ENCODE data around the gene FFAR3. TPM values are rescaled to one million over a fixed set of nuclear protein-coding genes. Genes with fewer than 3 reads are reported as not detected.
A peak's percentile ranks its signal among the peaks of the same experiment; 100 is the strongest.
"Not testable (repeated sequence)": the region's sequence is repeated elsewhere in the genome, so short reads cannot be mapped to it uniquely, and the experiment has no call there.

Gene FFAR3
- total RNA-seq, 1 donor from 2014 or later = not detected

DNA sequence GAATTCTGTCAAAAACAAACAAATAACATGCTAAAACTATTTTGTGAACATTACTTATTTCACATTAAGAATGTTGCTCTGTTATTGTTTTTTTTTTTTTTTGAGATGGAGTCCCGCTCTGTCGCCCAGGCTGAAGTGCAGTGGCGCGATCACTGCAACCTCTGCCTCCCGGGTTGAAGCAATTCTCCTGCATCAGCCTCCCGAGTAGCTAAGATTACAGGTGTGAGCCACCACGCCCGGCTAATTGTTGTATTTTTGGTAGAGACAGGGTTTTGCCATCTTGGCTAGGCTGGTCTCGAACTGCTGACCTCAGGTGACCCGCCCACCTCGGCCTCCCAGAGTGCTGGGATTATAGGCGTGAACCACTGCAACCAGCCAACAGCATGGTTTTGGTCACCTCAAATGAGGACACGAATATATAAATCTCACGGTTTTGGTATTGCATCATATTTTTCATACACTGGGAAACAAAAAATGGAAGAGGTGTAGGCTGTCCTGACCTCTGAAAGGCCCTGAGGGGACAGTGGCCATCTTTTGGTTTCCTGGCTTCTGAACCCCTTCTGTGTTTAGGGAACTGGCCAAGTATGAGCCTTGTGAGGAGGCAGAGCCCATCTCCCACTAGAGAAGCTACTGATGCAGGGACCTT is 38.1 kb downstream of the FFAR3 start:
- FAIRE-seq = no peak
- DNase-seq (ENCODE audit: low spot score in 2 of 2) = no peak

GRCh38 chr19:35397064-35397463 is 38.8 kb downstream of the FFAR3 start:
- FAIRE-seq (no peak), DNase-seq (ENCODE audit: low spot score in 2 of 2) (no peak)

DNA sequence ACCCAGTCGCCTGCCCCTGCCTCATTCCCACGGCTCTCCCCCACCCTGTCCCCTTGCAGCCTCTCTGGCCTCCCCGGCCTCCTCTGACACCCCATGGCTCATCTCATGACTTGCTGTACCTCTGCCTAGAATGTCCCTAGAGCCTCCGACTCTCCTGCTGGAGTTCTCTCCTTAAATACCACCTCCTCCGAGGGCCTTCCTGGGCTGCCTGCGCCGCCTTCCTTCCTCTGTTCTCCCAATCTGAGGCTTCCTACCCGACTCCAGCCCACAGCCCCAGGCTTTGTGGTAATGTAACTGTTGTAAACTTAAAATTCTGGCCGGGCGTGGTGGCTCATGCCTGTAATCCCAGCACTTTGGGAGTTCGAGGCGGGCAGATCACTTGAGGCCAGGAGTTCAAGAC is 40.3 kb downstream of the FFAR3 start:
- DNase-seq (ENCODE audit: low spot score in 2 of 2) (no peak), FAIRE-seq (no peak)

GRCh38 chr19:35399231-35399630 is 41.0 kb downstream of the FFAR3 start:
- FAIRE-seq (no peak), DNase-seq (ENCODE audit: low spot score in 2 of 2) (no peak)

DNA sequence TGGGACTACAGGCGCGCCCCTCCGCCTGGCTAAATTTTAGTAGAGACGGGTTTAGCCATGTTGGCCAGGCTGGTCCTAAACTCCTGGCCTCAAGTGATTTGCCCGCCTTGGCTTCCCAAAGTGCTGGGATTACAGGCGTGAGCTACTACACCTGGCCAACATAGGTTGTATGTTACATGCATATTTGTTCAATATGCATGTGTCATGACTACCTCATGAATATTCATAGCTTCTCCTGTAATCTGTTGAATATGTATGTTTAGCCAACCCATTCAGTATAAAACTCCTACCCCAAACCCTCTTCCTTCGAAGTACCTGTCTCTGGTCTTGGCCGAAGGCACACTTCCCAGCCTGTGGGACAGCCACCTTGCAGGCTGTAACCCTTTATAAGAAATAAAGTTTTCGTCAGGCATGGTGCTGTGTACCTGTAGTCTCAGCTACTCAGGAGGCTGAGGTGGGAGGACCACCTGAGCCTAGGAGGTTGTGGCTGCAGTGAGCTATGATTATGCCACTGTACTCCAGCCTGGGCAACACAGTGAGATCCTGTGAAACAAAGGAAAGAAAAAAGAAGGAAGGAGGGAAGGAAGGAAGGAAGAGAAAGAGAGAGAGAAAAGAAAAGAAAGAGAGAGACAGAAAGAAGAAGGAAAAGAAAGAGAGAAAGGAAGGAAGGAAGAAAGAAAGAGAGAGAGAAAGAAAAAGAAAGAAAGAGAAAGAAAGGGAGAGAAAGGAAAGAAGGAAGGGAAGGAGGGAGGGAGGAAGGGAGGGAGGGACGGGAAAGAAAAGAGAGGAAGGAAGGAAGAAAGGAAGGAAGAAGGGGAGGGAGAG is 41.9 kb downstream of the FFAR3 start:
- no peak for DNase-seq (ENCODE audit: low spot score in 2 of 2)
- FAIRE-seq = no peak

DNA sequence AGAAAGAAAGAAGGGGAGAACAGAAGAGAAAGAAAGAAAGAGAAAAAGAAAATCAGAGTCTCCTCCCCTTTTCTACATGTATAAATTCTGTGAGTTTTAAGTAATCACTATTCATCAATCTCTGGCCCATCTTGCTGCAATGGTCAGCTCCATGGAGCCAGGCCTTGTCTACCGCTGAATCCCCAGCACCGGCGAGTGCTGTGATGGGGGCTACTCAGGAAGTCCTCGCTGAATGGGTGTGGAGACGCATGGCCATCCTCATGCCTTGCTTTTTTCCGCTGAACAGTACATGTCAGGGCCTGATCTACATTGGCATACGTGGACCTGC is 42.5 kb downstream of the FFAR3 start:
- DNase-seq (ENCODE audit: low spot score in 2 of 2) = no peak
- no peak for FAIRE-seq

DNA sequence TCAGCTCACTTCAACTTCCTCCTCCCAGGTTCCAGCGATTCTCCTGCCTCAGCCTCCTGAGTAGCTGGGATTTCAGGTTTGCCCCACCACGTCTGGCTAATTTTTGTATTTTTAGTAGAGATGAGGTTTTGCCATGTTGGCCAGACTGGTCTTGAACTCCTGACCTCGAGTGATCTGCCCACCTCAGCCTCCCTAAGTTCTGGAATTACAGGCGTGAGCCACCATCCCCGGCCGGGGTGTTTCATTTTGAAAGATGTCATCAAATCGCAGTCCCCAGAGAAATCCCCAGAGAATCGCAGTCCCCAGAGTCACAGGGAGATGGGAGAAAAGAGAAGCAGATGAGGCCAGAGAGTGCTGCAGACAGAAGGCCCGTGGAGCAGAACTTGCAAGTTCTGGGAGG is 43.2 kb downstream of the FFAR3 start:
- not testable (repeated sequence) for FAIRE-seq; DNase-seq (ENCODE audit: low spot score in 2 of 2)

DNA sequence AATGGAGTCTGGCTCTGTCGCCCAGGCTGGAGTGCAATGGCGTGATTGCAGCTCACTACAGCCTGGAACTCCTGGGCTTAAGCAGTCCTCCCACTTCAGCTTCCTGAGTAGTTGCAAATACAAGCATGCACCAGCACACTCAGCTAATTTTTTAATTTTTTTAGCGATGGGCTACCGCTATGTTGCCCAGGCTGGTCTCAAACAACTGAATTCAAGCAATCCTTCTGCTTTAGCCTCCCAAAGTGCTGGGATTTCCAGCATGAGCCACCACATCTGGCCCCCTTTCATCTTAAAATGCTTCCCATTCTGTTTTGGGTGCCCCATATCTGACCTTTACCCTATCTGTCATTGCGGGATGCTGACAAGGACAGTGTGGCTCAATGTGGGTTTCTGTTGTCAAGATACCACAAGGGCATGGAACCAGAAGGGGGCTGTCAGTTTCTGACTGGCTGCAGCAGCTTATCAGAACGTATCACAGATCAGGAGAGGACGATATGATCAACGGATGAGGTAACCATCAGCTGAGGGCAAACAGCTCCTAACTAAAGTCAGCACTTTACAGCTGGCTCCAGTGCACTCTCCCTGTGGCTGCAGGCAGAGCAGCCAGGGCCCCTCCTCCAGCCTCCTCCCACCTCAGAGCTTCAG is 45.0 kb downstream of the FFAR3 start:
- FAIRE-seq (no peak), DNase-seq (ENCODE audit: low spot score in 2 of 2) (no peak)

DNA sequence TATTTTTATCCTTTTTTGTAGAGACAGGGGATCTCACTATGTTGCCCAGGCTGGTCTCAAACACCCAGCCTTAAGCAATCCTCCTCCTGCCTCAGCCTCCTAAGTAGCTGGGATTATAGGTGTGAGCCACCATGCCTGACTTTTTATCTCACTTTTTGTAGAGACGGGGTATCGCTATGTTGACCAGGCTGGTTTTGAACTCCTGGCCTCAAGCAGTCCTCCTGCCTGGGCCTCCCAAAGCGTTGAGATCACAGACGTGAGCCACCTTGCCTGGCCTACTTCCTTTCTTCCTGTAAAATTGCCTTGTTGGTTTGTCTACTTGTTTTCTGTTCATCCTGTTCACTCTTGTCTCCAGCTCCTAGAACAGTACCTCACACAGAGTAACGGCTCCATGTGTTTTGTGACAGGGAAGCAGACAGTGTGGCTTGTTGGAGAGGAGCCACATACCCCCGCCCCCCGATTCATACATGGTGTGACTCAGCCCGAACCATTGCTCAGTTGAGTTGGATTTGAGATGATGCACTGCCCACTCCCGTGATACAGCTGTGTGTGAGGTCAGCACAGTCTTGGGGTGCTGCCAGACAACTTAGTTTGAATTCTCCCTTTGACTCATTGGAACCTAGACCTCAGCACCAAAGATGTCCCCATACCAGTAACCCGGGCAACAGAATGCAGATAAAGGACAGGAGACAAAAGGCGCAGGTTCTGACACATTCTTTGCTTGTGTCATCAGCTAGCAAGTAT is 46.8 kb downstream of the FFAR3 start:
- DNase-seq (ENCODE audit: low spot score in 2 of 2) (peak in 1 of 2 donors; percentile 25), FAIRE-seq (no peak)

GRCh38 chr19:35407619-35408018 is 49.4 kb downstream of the FFAR3 start:
- no peak for DNase-seq (ENCODE audit: low spot score in 2 of 2)
- no peak for FAIRE-seq

GRCh38 chr19:35408284-35409171 is 50.3 kb downstream of the FFAR3 start:
- FAIRE-seq = no peak
- no peak for DNase-seq (ENCODE audit: low spot score in 2 of 2)

DNA sequence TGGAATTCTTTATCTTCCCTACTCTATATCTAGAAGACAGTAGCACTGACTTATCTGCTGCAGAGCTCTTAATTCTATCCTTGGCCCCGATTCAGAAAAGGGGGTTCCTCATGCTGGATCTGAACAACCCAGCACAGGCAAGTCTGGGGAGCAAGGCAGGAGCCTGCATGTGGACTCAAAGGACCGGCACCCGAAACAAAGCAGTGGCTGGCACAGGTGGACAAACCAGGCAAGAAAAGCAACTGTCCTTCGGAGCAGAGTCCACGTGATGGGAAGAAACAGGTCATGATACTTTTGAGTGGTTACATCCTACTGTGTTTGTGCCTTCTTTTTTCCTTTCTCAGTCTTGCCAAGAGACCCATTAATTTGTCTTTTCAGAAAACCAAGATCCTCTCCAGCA is 50.9 kb downstream of the FFAR3 start:
- DNase-seq (ENCODE audit: low spot score in 2 of 2) (no peak), FAIRE-seq (no peak)

Other genes starting within 250 kb of the FFAR3 start
- gene FXYD3, start 242.6 kb upstream of the FFAR3 start, total RNA-seq = not detected
- gene LGI4, start 223.4 kb upstream of the FFAR3 start, total RNA-seq = 9.0 TPM
- gene FXYD1, start 219.6 kb upstream of the FFAR3 start, total RNA-seq = not detected
- gene FXYD7, start 215.2 kb upstream of the FFAR3 start, total RNA-seq = 10.6 TPM
- gene FXYD5, start 203.7 kb upstream of the FFAR3 start, total RNA-seq = not detected
- not detected for gene FAM187B, start 129.7 kb upstream of the FFAR3 start, total RNA-seq
- gene LSR, start 109.5 kb upstream of the FFAR3 start, total RNA-seq = 0.82 TPM
- 38.7 TPM for gene USF2, start 89.5 kb upstream of the FFAR3 start, total RNA-seq
- gene HAMP, start 75.9 kb upstream of the FFAR3 start, total RNA-seq = not detected
- gene MAG, start 66.3 kb upstream of the FFAR3 start, total RNA-seq = not detected
- not detected for gene CD22, start 29.3 kb upstream of the FFAR3 start, total RNA-seq
- gene FFAR1, start 10.6 kb upstream of the FFAR3 start, total RNA-seq = not detected
- gene GPR42, start 12.6 kb downstream of the FFAR3 start, total RNA-seq = not detected
- gene FFAR2, start 89.8 kb downstream of the FFAR3 start, total RNA-seq = under 0.01 TPM
- gene KRTDAP, start 132.0 kb downstream of the FFAR3 start, total RNA-seq = not detected
- gene DMKN, start 155.2 kb downstream of the FFAR3 start, total RNA-seq = under 0.01 TPM
- not detected for gene SBSN, start 169.9 kb downstream of the FFAR3 start, total RNA-seq
- not detected for gene GAPDHS, start 175.0 kb downstream of the FFAR3 start, total RNA-seq
- 50.1 TPM for gene TMEM147, start 187.2 kb downstream of the FFAR3 start, total RNA-seq
- gene ATP4A, start 205.2 kb downstream of the FFAR3 start, total RNA-seq = not detected
- not detected for gene PMIS2, start 227.7 kb downstream of the FFAR3 start, total RNA-seq

Measured in frontal cortex (tissue), 4 donors.